ENCODE results near the gene RTN1.

Gene RTN1, protein sequence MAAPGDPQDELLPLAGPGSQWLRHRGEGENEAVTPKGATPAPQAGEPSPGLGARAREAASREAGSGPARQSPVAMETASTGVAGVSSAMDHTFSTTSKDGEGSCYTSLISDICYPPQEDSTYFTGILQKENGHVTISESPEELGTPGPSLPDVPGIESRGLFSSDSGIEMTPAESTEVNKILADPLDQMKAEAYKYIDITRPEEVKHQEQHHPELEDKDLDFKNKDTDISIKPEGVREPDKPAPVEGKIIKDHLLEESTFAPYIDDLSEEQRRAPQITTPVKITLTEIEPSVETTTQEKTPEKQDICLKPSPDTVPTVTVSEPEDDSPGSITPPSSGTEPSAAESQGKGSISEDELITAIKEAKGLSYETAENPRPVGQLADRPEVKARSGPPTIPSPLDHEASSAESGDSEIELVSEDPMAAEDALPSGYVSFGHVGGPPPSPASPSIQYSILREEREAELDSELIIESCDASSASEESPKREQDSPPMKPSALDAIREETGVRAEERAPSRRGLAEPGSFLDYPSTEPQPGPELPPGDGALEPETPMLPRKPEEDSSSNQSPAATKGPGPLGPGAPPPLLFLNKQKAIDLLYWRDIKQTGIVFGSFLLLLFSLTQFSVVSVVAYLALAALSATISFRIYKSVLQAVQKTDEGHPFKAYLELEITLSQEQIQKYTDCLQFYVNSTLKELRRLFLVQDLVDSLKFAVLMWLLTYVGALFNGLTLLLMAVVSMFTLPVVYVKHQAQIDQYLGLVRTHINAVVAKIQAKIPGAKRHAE

DNA sequence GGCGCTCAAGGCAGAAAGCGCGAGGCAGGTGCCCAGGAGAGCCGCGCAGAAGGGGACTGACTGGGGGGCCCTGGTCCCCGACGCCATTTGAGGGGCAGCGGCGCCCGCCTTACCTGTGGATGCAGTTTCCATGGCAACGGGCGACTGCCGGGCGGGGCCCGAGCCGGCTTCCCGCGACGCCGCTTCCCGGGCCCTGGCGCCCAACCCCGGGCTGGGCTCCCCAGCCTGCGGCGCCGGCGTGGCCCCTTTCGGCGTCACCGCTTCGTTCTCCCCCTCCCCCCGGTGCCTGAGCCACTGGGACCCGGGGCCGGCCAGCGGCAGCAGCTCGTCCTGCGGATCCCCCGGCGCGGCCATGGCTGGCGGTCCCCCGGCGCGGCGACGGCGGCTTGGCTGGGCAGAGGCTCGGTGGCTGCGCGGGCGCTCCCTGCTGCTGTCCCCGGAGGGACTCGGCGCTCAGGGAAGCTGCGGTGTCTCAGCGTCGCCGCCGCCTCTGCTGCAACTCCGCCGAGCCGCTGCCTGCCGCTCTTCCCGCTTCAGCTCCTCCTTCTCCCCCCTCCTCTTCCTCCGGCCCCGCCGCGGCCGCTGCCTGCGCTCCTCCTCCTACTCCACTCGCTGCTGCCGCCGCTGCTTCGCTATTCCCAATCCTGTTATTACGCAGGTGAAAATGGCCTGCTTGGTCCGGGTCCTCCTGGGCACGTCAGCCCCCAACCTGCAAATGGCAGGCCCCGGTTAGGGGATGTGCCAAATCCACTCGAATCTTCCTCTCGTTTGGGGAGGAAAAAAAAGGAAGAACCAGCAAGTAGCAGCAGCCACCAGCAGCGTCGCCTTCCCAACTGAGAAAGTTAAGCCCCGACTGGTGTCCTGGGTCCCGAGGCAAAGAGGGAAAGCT, at the start of gene RTN1:
TSS of gene RTN1 (minus strand) at position 500 of the 889 bp plus-strand sequence. CDS start at position 354, 146 bp downstream.
- DNase-seq (ENCODE audit: low read depth) = peak; percentile 34

DNA sequence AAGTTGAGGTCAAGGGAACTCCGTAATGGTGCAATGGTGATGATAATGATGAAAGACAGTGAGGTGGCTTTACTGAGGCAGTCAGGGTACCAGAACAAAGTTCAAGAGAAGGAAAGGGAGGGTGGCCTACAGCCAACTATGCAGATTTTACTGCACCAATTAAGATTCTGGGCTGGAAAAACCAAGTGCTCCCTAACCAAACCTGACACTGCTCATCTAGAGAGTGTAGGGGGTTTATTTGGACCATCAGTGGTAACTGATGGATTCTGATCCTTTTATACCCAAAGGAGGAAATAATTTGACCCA, 49.8 kb upstream of the RTN1 start:
- no peak for DNase-seq (ENCODE audit: low read depth)

DNA sequence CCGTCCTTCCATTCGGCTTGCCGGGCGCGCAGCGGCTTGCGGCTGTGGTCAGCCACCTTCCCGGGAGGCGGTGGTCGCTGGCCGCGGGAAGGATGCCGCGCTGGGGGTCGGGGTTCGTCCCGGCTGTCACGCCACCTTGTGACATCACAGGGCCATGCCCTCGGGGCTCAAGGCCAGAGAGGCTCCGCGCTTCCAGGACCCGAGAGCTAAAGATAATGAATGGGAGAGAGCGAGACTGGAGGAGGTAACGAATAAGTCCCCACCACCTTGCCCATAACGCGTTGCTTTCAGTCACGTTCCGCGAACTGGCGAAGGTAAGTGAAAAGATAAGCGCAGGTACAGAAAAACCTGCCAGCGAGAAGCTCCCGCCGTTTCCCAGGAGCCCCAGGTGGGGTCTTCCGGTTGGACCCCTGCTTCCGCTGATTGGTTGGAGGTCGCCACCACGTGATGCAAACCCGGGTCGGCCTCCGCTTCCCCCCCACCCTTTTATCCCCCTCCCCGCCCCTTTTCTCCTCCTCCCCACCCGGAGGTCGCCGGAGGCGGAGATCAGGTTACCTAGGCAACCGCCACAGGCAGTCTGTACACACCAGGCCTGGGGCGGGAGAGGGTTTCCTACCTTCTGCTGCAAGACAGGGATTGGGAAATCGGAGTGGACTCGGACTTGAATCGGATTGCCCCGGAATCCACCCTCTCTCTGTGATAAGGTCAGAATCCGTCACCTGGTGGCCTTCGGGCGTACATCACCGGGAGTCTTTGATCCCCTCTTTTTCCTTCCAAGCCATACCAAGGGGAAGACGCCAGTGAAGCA, 49.2 kb upstream of the RTN1 start, which contains the start of gene LRRC9:
TSS of gene LRRC9 (plus strand) at position 575 of the 808 bp plus-strand sequence.
- peak; percentile 56 for DNase-seq (ENCODE audit: low read depth)

DNA sequence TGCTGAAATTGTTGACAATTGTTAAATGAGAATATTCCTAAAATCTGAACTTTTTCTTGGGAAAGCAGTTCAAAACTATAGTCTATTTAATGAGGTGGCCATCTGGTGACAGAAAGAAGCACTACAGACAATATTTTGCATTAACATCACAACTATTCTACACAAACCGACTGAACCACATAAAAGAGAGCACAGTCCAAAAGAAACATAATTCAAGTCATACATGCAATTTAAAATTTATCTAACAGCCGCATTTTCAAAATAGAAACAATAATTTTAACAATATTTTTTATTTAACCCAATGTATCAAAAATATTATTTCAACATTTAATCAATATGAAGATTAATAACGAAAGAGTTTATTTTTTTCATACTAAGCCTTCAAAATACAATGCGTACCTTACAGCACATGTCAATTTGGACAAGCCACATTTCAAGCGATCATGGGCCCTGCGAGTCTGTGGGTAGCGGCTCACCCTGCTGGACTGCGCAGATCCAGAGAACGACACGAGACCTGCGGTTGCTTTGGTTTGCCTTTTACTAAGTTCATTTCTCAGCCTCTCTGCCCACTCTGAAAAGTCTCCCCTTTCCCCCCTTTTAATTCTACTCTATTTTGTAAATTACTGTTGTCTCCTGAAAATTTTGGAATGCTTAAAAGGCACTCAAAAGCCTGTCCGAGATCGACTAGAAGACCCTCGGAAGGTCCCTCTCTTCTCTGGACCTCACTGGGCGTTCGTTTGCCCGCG, 48.4 kb upstream of the RTN1 start:
- DNase-seq (ENCODE audit: low read depth) = peak; percentile 36

DNA sequence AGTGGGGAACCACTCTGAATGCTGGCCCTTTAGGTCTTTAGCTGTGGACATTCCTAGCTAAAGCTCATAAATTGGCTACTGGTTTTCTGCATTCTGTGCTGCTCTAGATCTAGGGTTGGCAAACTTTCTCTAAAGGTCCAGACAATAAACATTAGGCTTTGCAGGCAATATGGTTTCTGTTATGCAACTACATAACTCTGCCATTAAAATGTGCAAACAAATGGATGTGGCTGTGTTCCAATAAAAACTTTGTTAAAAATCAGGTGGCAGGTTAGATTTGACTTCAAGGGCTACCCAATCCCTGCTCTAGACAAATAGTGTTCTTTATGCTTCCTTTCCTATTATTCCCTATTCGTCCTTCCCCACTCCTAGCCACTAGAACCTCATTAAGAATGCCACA, 42.6 kb upstream of the RTN1 start:
- no peak for DNase-seq (ENCODE audit: low read depth)

DNA sequence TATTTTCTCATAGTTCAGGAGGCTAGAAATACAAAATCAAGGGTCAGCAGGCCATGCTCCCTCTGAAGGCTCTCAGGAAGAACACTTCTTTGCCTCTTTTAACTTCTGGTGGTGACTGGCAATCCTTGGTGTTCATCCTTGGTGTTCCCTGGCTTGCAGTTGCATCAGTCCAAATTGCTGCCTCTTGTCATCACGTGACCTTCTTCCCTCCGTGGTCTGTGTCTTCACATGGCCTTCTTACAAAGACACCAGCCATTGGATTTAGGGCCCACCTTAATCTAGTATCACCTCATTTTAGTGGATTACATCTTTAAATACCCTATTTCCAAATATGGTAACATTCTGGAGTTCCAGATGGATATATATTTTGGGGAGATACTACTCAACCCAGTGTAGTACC, 41.9 kb upstream of the RTN1 start:
- no peak for DNase-seq (ENCODE audit: low read depth)

DNA sequence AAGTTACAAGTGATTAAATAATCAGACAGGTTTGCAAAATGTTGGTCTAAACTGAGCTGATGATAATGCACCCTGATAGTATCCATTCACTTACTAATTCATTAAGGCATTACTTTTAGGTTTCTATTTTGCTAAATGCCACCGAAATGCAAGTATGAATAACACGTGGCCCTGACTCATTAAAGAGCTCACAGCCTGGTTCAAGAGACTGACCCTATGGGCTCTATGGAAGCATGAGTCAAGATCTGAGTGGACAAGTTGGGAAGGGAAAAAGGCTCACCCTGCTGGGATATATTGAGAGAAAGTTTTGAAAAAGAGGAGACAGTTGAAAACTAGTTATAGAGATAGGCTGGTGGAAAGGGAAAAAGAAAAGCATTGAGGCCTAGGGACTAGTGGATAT, 34.6 kb upstream of the RTN1 start:
- DNase-seq (ENCODE audit: low read depth) = peak; percentile 21

DNA sequence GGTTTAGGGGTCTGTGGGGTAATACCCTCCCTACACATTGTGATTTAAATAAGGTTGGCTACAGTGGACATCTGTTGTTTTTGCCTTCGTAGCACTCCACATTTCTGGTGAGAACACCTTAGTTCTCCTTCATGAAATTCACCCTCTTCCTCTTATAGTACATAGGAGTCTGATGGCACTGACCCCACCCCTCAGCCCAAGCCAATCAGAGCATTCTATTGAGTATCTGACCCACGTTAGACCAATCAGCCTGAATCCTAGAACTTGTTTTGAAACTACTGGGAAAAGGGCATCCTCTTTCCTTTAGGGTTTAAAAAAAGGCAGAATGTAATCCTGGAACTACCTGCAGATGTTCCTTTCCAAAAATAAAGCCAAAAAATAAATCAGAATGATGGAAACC, 33.6 kb upstream of the RTN1 start:
- DNase-seq (ENCODE audit: low read depth) = no peak

DNA sequence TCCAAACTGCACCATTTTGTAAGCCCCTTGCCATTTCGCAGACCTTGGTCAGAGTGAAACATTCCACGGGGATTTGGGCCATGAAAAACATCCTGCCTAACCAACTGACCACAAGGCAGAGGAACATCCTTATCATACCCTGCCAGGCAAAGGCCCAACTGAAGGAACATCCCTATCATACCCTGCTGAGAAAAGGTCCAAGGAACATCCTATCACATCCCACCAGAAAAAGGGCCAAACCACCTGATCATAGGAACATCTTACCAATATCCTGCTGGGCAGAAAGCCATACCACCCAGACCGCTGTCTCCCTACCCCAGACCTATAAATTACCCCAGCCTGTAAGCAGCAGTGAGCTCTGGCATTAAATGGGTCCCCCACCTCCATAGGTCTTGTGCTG, 30.0 kb upstream of the RTN1 start:
- DNase-seq (ENCODE audit: low read depth) = peak; percentile 17

DNA sequence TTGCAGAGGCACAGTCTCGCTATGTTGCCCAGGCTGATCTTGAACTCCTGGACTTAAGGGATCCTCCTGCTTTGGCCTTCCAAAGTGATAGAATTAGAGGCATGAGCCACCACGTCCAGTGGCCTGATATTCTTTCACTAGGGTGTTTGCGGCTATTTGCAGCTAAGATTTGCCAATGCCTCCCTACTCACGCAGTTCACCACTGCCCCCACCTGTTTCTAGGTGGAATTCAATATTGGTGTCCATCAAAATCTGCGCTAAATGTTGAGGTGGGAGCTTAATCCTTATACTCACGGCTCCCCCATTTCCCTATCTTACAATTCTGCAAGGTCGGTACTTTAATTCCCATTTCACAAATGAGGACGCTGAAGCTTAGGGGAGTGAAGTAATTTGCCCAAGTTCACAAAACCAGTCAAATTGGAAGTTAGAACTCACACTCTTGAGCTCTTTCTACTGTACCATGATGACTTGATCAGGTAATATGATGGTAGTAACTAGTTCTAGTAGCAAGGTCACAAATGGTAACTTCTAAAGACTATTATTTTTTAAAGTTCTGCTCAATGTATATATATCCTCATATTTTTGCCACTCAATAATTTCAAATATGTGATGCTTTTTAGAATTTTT, 27.3 kb upstream of the RTN1 start:
- peak; percentile 42 for DNase-seq (ENCODE audit: low read depth)

DNA sequence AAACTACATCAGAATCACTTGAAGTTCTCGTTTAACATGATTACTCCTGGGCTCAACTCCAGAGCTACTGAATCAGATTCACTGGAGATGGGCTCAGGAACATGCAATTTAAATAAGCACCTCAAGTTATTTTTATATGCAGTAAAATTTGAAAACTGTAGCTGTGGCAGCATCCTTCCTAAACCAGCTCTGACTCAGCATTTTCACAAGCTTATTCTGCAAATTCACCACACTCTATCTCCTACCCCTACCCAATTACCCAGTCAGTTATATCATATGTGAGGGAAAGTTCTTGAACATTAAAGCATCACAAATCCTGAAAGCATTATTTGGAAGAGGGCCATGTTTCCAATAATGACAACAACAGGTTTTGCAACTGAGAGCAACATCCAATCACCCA, 25.1 kb upstream of the RTN1 start:
- DNase-seq (ENCODE audit: low read depth) = no peak

DNA sequence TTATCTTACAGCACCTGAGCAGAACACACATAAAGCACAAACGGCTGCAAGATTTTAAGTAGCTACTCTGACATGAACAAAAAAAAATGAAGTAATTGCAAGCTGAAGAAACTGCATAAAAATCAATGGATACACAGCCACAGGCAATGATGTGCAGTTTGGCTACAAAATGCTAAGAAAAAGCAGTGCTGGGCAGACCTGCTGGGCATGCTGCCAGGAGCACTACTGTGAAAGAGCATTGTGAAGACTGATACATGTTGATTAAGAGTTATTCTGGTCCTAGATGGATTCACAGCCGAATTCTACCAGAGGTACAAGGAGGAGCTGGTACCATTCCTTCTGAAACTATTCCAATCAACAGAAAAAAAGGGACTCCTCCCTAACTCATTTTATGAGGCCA, 20.1 kb upstream of the RTN1 start:
- DNase-seq (ENCODE audit: low read depth) = no peak

DNA sequence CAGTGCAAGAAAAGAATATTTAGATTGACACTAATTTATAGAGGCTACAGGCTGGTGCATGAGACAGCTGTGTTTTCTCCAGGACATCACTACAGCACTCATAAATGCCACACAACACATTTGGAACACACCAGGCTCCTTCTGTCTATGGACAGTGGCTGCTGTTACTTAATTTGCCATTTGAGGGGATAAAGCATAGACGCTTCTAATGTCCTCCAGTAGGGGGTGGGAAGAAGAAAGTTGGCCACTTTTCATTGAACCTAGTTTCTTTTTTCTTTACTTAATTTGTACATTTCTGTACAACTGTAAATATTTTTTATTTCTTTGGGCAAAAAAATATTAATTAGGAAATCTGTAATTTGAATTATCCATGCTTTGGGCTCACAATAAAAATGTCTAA, 12.4 kb upstream of the RTN1 start:
- DNase-seq (ENCODE audit: low read depth) = peak; percentile 6

DNA sequence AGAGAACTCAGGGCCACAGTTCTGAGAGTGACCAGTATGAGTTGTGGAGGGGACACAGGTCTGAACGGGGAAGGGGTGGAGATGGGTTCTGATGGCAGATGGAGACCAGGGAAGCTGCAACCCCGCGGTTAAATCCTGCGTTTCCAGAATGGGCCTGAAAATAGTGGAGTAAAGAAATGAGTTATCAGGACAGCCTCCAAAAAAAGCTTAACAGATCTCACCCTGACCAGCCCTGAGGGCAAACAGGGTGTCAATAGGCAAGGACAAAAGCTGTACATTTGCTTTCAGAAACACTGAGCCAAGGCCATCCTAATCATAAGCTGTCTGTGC, 555 bp upstream of the RTN1 start:
- DNase-seq (ENCODE audit: low read depth) = no peak

DNA sequence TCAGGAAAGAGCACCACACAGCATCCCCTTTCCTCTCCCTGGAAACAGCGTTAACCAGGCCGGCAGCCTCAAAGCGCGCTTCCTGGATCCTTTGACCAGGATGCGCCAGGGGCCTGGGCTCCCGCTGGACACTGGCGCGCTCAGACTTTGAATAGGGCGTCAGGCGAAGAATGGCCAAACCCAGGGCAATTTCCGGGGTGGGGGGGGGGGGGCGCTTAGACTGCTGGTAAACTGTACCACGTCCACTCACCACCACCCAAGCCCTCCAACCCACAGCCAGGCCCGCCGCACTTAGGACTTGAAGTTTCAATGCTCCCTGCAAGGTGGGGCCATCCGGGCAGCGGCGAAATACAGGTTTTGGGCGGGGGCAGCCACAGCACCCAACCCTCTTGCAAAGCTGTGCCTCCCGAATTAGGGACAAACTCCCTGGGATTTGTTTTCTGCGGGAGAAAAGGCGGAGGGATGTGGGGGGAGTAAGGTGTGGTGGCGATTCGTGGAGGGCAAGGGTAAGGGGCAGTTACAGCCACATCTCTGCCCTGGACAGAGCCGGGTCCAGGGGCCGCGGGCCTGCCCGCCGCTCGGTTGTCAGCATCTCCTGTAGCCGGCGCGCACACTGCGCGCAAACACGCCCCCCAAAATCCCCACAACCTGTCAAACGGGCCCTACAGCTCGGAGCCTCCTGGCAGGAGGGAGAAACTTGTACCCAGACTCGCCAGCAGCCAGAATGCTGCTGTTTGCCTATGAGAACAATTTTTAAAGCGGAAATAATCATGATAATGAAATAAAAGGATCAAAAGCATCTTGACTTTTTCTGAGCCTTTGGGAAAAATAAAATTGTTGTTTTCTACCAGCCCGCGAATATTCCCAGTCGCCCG, 958 bp downstream of the RTN1 start:
- DNase-seq (ENCODE audit: low read depth) = no peak

DNA sequence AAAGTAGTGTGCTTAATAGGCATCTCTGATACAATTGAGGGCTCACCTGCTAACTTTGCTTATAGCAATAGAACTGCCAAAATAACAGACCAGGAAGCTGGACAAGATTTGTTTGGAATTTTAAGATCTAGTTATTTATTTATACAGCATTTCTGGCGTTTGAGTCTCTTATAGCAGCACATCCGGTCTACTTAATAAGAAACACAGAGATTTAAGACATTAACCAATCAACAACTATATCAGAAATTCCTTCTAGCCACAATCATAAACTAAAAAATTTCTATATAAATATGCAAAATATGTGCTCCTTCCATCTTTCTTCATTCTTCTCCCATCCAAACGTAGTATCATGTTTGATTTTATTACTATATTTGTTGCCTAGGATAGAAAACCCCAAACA, 2.6 kb downstream of the RTN1 start:
- DNase-seq (ENCODE audit: low read depth) = no peak

DNA sequence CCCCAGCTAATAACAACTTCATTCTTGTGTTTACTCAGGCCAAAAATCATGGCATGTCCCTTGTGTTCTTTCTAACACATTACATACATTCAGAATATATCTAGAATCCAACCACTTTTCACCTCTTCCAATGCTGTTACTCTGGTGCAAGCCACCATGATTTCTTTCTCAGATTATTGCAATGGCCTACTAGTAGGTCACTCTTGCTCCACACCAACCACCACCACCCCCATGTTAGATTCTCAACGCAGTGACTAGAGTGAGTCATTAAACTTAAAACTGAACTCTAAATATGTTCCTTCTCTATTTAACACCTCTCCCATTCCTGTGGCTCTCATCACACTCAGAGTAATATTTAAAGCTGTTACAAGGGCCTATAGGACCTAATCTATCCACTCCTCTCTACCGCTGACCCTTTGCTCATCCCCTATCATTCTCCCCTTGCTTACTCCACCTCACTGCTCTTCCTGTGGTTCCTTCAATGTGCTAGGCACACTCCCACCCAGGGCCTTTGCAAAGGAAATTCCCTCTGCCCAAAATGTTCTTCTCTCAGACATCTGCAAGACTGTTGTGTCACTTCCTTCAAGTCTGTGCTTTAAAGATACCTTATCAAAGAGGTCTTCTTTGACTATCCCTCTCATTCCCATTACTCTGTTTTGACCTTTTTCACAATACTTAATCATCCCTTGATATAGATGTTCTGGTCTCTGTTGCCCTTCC, 6.6 kb downstream of the RTN1 start:
- DNase-seq (ENCODE audit: low read depth) = no peak

DNA sequence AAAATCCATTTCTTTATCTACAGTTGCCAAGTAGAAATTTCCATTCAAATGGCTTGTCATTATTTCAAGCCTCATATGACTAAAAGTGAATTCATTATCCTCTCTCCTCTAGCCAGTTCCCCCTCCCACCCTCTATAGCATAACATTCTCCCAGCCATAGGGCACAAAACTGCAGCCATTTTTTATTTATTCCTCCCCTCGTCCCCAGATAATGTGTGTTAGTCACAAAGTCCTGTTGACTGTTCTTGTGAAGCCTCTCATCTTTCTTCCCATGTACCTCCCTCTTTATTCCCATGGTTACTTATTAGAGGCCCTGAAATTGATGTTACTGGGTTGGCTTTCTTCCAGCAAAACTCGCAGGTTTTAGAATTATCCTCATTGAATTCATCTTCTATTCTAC, 13.2 kb downstream of the RTN1 start:
- DNase-seq (ENCODE audit: low read depth) = no peak

DNA sequence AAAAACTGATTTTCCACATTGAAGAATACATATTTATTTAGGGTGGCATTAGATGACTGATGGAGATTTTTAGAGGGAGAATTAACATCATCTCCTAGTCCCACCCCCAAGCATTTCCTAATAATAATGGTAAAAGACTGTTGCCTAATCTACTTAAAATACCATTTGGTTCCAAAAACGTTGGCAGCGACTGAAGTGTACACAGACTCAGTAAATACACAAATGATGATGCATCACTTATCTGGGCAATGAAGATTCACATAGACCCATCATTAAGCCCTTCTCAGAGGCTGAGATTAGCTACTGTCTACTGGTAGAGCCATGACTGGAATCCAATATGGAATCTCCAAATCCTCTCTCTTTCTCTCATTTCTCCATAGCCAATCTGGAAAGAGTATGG, 18.2 kb downstream of the RTN1 start:
- DNase-seq (ENCODE audit: low read depth) = peak; percentile 14
